Measurements from ENCODE around the gene ITPKC.

Gene ITPKC

GRCh38 chr19:40774916-40775631 is 58.2 kb downstream of the ITPKC start, which contains the start of gene MIA:
Gene MIA, plus strand, starts transcription at chr19:40775521. Its CDS starts 22 bp downstream, at chr19:40775543.
- ChIA-PET POLR2A (no interaction called here), CTCF (interaction anchor here (1.0 kb wide), 1 partner anchor 32 kb away, joined by 3 read pairs; no protein-coding TSS in a partner anchor)
- Histone ChIP-seq H3K4me3 (ENCODE audit: control insufficient read depth in 1 of 7, extremely low read depth in 1 of 7, insufficient read depth in 4 of 7, low read depth in 2 of 7, low read length in 6 of 7) (no peak within 1 kb of the TSS), H3K9me3 (ENCODE audit: control extremely low read depth in 1 of 5, control insufficient read depth in 4 of 5, insufficient read depth in 2 of 5, low read depth in 1 of 5, low read length in 4 of 5) (peaks cover 0 to 2% (median 0%) of the 10 kb centered on the region in 5 experiments), H3K27me3 (replicated peaks in 2 of 5; ENCODE audit: control insufficient read depth in 4 of 5, insufficient read depth in 5 of 5, low read length in 4 of 5) (no peaks in the 10 kb centered on the region), H3K36me3 (ENCODE audit: control insufficient read depth in 4 of 4, insufficient read depth in 4 of 4, low read length in 3 of 4) (no peaks in the 10 kb centered on the region), H3K27ac (ENCODE audit: insufficient read depth in 1 of 2, low read depth in 1 of 2, low read length in 2 of 2, poor library complexity in 1 of 2, severe bottlenecking in 2 of 2) (no peak within 1 kb of the TSS), H3K4me1 (ENCODE audit: control extremely low read depth in 1 of 4, control insufficient read depth in 4 of 4, insufficient read depth in 4 of 4, low read length in 3 of 4) (peaks cover 6 to 33% (median 18%) of the 10 kb centered on the region in 4 experiments)
- WGBS (ENCODE audit: insufficient coverage): 100% methylated on average over 2 of the region's 9 CpGs
- no peak for DNase-seq

DNA sequence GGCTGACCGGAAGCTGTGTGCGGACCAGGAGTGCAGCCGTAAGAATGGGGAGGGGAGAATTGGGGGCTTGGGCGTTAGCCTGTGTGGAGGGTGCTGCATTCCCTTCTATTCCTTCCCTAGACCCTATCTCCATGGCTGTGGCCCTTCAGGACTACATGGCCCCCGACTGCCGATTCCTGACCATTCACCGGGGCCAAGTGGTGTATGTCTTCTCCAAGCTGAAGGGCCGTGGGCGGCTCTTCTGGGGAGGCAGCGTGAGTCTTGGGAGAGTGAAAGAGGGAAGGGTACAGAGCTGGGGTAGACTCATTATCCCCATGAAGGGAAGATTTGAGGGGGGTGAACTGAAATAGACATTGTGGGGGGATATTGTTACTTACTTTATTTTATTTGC is 58.7 kb downstream of the ITPKC start:
- 97% methylated on average over 9 of the region's 10 CpGs for WGBS (ENCODE audit: insufficient coverage)
- POLR2A ChIA-PET: interaction anchor here (0.5 to 3.7 kb wide), 2 partner anchors 23 kb away, joined by 5 to 28 read pairs; partner anchors contain the start of gene EGLN2

DNA sequence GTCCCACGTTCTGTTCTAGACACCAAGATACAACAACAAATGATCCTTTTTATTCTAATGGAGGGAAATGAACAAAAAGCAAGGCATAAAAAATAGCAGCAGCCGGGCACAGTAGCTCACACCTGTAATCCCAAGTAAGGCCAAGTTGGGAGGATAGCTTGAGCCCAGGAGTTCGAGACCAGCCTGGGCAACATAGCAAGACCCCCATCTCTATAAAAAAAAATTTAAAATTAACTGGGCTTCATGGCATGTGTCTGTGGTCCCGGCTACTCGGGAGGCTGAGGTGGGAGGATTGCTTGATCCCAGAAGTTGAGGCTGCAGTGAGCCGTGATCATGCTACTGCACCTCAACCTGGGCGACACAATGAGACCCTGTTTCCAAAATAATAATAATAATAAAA is 59.5 kb downstream of the ITPKC start:
- WGBS (ENCODE audit: insufficient coverage): 100% methylated on average over 1 of the region's 7 CpGs
- Histone ChIP-seq H3K27ac (ENCODE audit: insufficient read depth in 1 of 2, low read depth in 1 of 2, low read length in 2 of 2, poor library complexity in 1 of 2, severe bottlenecking in 2 of 2) (no peak overlapping the region), H3K36me3 (ENCODE audit: control insufficient read depth in 4 of 4, insufficient read depth in 4 of 4, low read length in 3 of 4) (peaks cover 0 to 3% (median under 1%) of the 10 kb centered on the region in 4 experiments), H3K27me3 (replicated peaks in 2 of 5; ENCODE audit: control insufficient read depth in 4 of 5, insufficient read depth in 5 of 5, low read length in 4 of 5) (no peaks in the 10 kb centered on the region), H3K4me1 (ENCODE audit: control extremely low read depth in 1 of 4, control insufficient read depth in 4 of 4, insufficient read depth in 4 of 4, low read length in 3 of 4) (peaks cover 6 to 33% (median 18%) of the 10 kb centered on the region in 4 experiments), H3K4me3 (ENCODE audit: control insufficient read depth in 1 of 7, extremely low read depth in 1 of 7, insufficient read depth in 4 of 7, low read depth in 2 of 7, low read length in 6 of 7) (peak overlapping the region in 1 of 7 experiments; percentile 78), H3K9me3 (ENCODE audit: control extremely low read depth in 1 of 5, control insufficient read depth in 4 of 5, insufficient read depth in 2 of 5, low read depth in 1 of 5, low read length in 4 of 5) (peaks cover 0 to 2% (median 0%) of the 10 kb centered on the region in 5 experiments)
- ChIA-PET CTCF (interaction anchor here (0.9 to 4.2 kb wide), 4 partner anchors 16 to 113 kb away, joined by 5 to 25 read pairs (median 15); partner anchors contain the start of gene EGLN2), POLR2A (interaction anchor here (2.8 to 3.7 kb wide), 2 partner anchors 23 to 31 kb away, joined by 9 to 28 read pairs; partner anchors contain the start of gene EGLN2)
- DNase-seq: no peak

More for the DNA sequence above, 58.7 kb downstream of the ITPKC start:
- Histone ChIP-seq H3K9me3 (ENCODE audit: control extremely low read depth in 1 of 5, control insufficient read depth in 4 of 5, insufficient read depth in 2 of 5, low read depth in 1 of 5, low read length in 4 of 5) (peaks cover 0 to 2% (median 0%) of the 10 kb centered on the region in 5 experiments), H3K36me3 (ENCODE audit: control insufficient read depth in 4 of 4, insufficient read depth in 4 of 4, low read length in 3 of 4) (peaks cover 0 to 3% (median 0%) of the 10 kb centered on the region in 4 experiments), H3K27ac (ENCODE audit: insufficient read depth in 1 of 2, low read depth in 1 of 2, low read length in 2 of 2, poor library complexity in 1 of 2, severe bottlenecking in 2 of 2) (no peak overlapping the region), H3K4me1 (ENCODE audit: control extremely low read depth in 1 of 4, control insufficient read depth in 4 of 4, insufficient read depth in 4 of 4, low read length in 3 of 4) (peaks cover 6 to 33% (median 18%) of the 10 kb centered on the region in 4 experiments), H3K27me3 (replicated peaks in 2 of 5; ENCODE audit: control insufficient read depth in 4 of 5, insufficient read depth in 5 of 5, low read length in 4 of 5) (no peaks in the 10 kb centered on the region), H3K4me3 (ENCODE audit: control insufficient read depth in 1 of 7, extremely low read depth in 1 of 7, insufficient read depth in 4 of 7, low read depth in 2 of 7, low read length in 6 of 7) (no peak overlapping the region)
- CTCF ChIA-PET: interaction anchor here (1.0 to 3.7 kb wide), 2 partner anchors 22 to 32 kb away, joined by 3 to 25 read pairs; partner anchors contain the start of gene EGLN2
- no peak for DNase-seq

DNA sequence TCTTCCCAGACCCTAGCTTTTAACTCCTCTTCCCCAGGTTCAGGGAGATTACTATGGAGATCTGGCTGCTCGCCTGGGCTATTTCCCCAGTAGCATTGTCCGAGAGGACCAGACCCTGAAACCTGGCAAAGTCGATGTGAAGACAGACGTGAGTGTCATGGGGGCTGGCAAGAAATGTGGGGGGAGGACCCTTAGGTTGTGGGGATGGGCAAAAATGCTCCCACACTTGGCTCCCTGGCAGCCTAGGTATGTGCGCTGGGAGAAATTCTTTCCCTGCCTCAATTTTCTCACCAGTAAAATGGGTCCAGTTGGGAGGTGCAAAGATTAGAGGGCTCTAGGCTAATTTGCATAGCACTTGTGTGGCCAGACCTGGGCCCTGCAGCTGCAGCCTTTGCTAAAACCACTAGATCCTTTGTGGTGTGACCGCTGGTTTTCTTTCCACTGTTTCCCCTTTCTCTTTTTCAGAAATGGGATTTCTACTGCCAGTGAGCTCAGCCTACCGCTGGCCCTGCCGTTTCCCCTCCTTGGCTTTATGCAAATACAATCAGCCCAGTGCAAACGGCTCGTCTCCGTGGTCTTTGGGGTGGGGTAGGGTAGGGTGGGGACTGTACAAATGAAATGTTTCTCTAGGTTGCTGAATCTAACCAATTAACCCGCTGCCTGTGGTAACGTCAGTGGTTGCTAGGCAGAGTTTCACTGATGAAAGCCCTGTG is 60.2 kb downstream of the ITPKC start:
- Histone ChIP-seq H3K4me3 (ENCODE audit: control insufficient read depth in 1 of 7, extremely low read depth in 1 of 7, insufficient read depth in 4 of 7, low read depth in 2 of 7, low read length in 6 of 7) (peak overlapping the region; percentile 47 to 97 (median 78)), H3K36me3 (ENCODE audit: control insufficient read depth in 4 of 4, insufficient read depth in 4 of 4, low read length in 3 of 4) (peaks cover 0 to 4% (median 1%) of the 10 kb centered on the region in 4 experiments), H3K27me3 (replicated peaks in 2 of 5; ENCODE audit: control insufficient read depth in 4 of 5, insufficient read depth in 5 of 5, low read length in 4 of 5) (no peaks in the 10 kb centered on the region), H3K4me1 (ENCODE audit: control extremely low read depth in 1 of 4, control insufficient read depth in 4 of 4, insufficient read depth in 4 of 4, low read length in 3 of 4) (peaks cover 6 to 33% (median 18%) of the 10 kb centered on the region in 4 experiments), H3K9me3 (ENCODE audit: control extremely low read depth in 1 of 5, control insufficient read depth in 4 of 5, insufficient read depth in 2 of 5, low read depth in 1 of 5, low read length in 4 of 5) (no peaks in the 10 kb centered on the region), H3K27ac (ENCODE audit: insufficient read depth in 1 of 2, low read depth in 1 of 2, low read length in 2 of 2, poor library complexity in 1 of 2, severe bottlenecking in 2 of 2) (peak overlapping the region; percentile 94)
- POLR2A ChIA-PET: interaction anchor here (0.5 to 3.7 kb wide), 8 partner anchors 19 to 1489 kb away, joined by 4 to 28 read pairs (median 8); partner anchors contain the start of genes ACTMAP, COQ8B, EGLN2 and NUMBL
- CTCF ChIA-PET: interaction anchor here (0.6 to 4.2 kb wide), 11 partner anchors 10 to 207 kb away, joined by 3 to 25 read pairs (median 5); partner anchors contain the start of gene EGLN2
- WGBS (ENCODE audit: insufficient coverage): 2% methylated on average over 7 of the region's 13 CpGs
- DNase-seq: peak; percentile 99 to 100 (median 100)

GRCh38 chr19:40777645-40777936 is 60.7 kb downstream of the ITPKC start:
- H3K9me3 ChIP-seq (ENCODE audit: control extremely low read depth in 1 of 5, control insufficient read depth in 4 of 5, insufficient read depth in 2 of 5, low read depth in 1 of 5, low read length in 4 of 5): no peaks in the 10 kb centered on the region
- ChIA-PET CTCF (interaction anchor here (0.6 to 4.2 kb wide), 9 partner anchors 10 to 207 kb away, joined by 3 to 25 read pairs (median 5); partner anchors contain the start of gene EGLN2), POLR2A (interaction anchor here (0.5 to 3.7 kb wide), 11 partner anchors 20 to 1489 kb away, joined by 3 to 28 read pairs (median 5); partner anchors contain the start of genes ACTMAP, COQ8B, EGLN2 and NUMBL)
- H3K36me3 ChIP-seq (ENCODE audit: control insufficient read depth in 4 of 4, insufficient read depth in 4 of 4, low read length in 3 of 4): peaks cover 0 to 4% (median 1%) of the 10 kb centered on the region in 4 experiments
- peaks cover 6 to 33% (median 18%) of the 10 kb centered on the region in 4 experiments for H3K4me1 ChIP-seq (ENCODE audit: control extremely low read depth in 1 of 4, control insufficient read depth in 4 of 4, insufficient read depth in 4 of 4, low read length in 3 of 4)
- DNase-seq: no peak
- no peaks in the 10 kb centered on the region for H3K27me3 ChIP-seq (replicated peaks in 2 of 5; ENCODE audit: control insufficient read depth in 4 of 5, insufficient read depth in 5 of 5, low read length in 4 of 5)
- peak overlapping the region; percentile 94 for H3K27ac ChIP-seq (ENCODE audit: insufficient read depth in 1 of 2, low read depth in 1 of 2, low read length in 2 of 2, poor library complexity in 1 of 2, severe bottlenecking in 2 of 2)
- peak overlapping the region; percentile 47 to 97 (median 78) for H3K4me3 ChIP-seq (ENCODE audit: control insufficient read depth in 1 of 7, extremely low read depth in 1 of 7, insufficient read depth in 4 of 7, low read depth in 2 of 7, low read length in 6 of 7)
- WGBS (ENCODE audit: insufficient coverage): 0% methylated on average over 7 of the region's 10 CpGs

DNA sequence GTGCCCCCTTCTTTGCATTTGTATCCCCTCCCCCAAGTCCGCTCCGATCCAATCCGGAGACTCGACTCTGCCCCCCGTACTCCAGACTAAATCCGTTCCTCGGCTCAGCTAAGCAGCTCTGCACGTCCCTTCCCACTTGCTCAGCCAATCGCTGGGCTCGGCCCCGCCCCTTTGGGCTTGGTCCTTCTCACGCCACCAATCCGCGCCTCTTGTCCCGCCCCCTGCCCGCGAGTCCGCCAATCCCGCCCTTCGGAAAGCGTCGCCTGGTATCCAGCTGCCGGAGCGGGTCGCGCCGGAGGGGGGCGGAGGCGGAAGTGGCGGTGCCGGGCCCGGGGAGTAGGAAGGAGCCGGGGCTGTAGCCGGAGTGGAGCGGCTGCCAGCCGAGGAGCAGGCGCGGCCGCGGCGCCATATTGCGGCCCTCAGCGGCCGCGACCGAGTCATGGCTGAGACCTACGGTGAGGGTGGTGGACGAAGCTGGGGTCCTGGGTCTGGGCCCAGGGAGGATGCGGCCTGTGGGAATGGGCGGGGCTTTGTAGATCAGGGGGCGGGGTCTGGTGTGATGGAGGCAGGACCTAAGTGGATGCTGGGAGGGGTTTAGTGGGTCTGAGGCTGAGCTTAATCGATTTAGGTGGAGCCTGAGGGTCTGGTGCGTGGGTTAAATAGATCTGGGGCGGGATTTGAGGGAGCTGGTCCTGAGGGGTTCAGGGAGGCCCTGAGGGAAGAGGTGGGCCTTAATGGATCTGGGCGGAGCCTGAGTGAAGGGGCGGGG is 61.2 kb downstream of the ITPKC start, which contains the start of gene RAB4B:
TSS of gene RAB4B (plus strand) at position 311 of the 769 bp plus-strand sequence. CDS start at position 440, 129 bp downstream.
- Histone ChIP-seq H3K4me1 (ENCODE audit: control extremely low read depth in 1 of 4, control insufficient read depth in 4 of 4, insufficient read depth in 4 of 4, low read length in 3 of 4) (peaks cover 6 to 33% (median 18%) of the 10 kb centered on the region in 4 experiments), H3K36me3 (ENCODE audit: control insufficient read depth in 4 of 4, insufficient read depth in 4 of 4, low read length in 3 of 4) (peaks cover 0 to 4% (median 1%) of the 10 kb centered on the region in 4 experiments), H3K4me3 (ENCODE audit: control insufficient read depth in 1 of 7, extremely low read depth in 1 of 7, insufficient read depth in 4 of 7, low read depth in 2 of 7, low read length in 6 of 7) (peak within 1 kb of the TSS; percentile 47 to 97 (median 78)), H3K27me3 (replicated peaks in 2 of 5; ENCODE audit: control insufficient read depth in 4 of 5, insufficient read depth in 5 of 5, low read length in 4 of 5) (no peaks in the 10 kb centered on the region), H3K9me3 (ENCODE audit: control extremely low read depth in 1 of 5, control insufficient read depth in 4 of 5, insufficient read depth in 2 of 5, low read depth in 1 of 5, low read length in 4 of 5) (no peaks in the 10 kb centered on the region), H3K27ac (ENCODE audit: insufficient read depth in 1 of 2, low read depth in 1 of 2, low read length in 2 of 2, poor library complexity in 1 of 2, severe bottlenecking in 2 of 2) (peak within 1 kb of the TSS; percentile 94)
- peak; percentile 100 for DNase-seq
- WGBS (ENCODE audit: insufficient coverage): 0% methylated on average over 43 of the region's 56 CpGs
- POLR2A ChIA-PET: interaction anchor here (0.6 to 3.7 kb wide), 10 partner anchors 20 to 265 kb away, joined by 3 to 28 read pairs (median 6); partner anchors contain the start of genes ACTMAP, COQ8B, EGLN2 and NUMBL
- CTCF ChIA-PET: interaction anchor here (1.1 to 4.2 kb wide), 8 partner anchors 9 to 502 kb away, joined by 3 to 25 read pairs (median 5); partner anchors contain the start of gene EGLN2
